CD1c-positive myeloid dendritic cell (primary cell): ENCODE measurements around the gene PMPCA.

Experiments used
- DNase-seq: peaks from one replicate; pipeline ENCODE4 v3.0.0-alpha.2; 2016; ENCODE audit errors: extremely low spot score

PMPCA gene

GRCh38 chr9:136410500-136411287 is at the start of gene PMPCA, which contains the start of gene ENTR1:
PMPCA (plus strand) TSS chr9:136410658; CDS start chr9:136410669, 11 bp downstream.
ENTR1 (minus strand) TSS chr9:136410614; CDS start chr9:136410397, 217 bp downstream.
- DNase-seq, result peak; percentile 98

GRCh38 chr9:136361047-136361753 is 49.3 kb upstream of the PMPCA start:
- DNase-seq, result no peak

- no peak for DNase-seq
These were observed 48.6 kb upstream of the PMPCA start for GRCh38 chr9:136361754-136362449.

- no peak for DNase-seq
These were observed 48.0 kb upstream of the PMPCA start for GRCh38 chr9:136362450-136362784.

GRCh38 chr9:136363106-136363948 is 47.1 kb upstream of the PMPCA start, which contains the start of gene DNLZ:
DNLZ (minus strand) TSS chr9:136363744; CDS start chr9:136363714, 30 bp downstream.
- DNase-seq, result peak; percentile 96

GRCh38 chr9:136363949-136364748 is 46.3 kb upstream of the PMPCA start:
- DNase-seq, result no peak

GRCh38 chr9:136364942-136365774 is 45.3 kb upstream of the PMPCA start:
- DNase-seq, result peak; percentile 7

- DNase-seq, result peak; percentile 60
These were observed 44.7 kb upstream of the PMPCA start for GRCh38 chr9:136365775-136366222.

GRCh38 chr9:136366826-136367225 is 43.6 kb upstream of the PMPCA start:
- no peak for DNase-seq

GRCh38 chr9:136367296-136368145 is 42.9 kb upstream of the PMPCA start:
- no peak for DNase-seq

- no peak for DNase-seq
These were observed 42.3 kb upstream of the PMPCA start for GRCh38 chr9:136368190-136368589.

GRCh38 chr9:136370037-136370436 is 40.4 kb upstream of the PMPCA start:
- DNase-seq, result no peak

- DNase-seq, result no peak
These were observed 39.5 kb upstream of the PMPCA start for GRCh38 chr9:136370687-136371532.

GRCh38 chr9:136371533-136371880 is 39.0 kb upstream of the PMPCA start:
- DNase-seq, result no peak

- no peak for DNase-seq
These were observed 38.5 kb upstream of the PMPCA start for GRCh38 chr9:136372006-136372405.

GRCh38 chr9:136372561-136373299 is 37.7 kb upstream of the PMPCA start:
- DNase-seq, result peak; percentile 87
